Putamen (tissue), 1 donor: ENCODE data around the gene NOLC1.

Experiments used
- DNase-seq: peaks from one replicate; pipeline ENCODE4 v3.0.0-alpha.2; 2016; ENCODE audit warnings: low spot score

NOLC1 gene

GRCh38 chr10:102208311-102209035, 56.3 kb downstream of the NOLC1 start:
- DNase-seq, result no peak

- DNase-seq, result no peak
Observed at GRCh38 chr10:102211615-102212299, 59.6 kb downstream of the NOLC1 start.
